SK-N-SH treated with all-trans-retinoic acid at 6 μM for 48 hours (cell line): ENCODE data around the gene GAN.

Experiments used
- ARNTL ChIP-seq: fragments of 450-650 bp; formaldehyde crosslinking; IDR thresholded peaks from 2 replicates; pipeline ENCODE4 v1.5.0; 2020; ENCODE audit warnings: low read depth, mild to moderate bottlenecking, moderate library complexity, borderline replicate concordance
- CREB5 ChIP-seq: fragments of 250-450 bp; sonication (Bioruptor Pico); IDR thresholded peaks from 2 replicates; pipeline ENCODE4 v1.5.1; 2020; ENCODE audit warnings: low read depth, mild to moderate bottlenecking, moderate library complexity
- CSRNP3 ChIP-seq: fragments of 250-450 bp; sonication (Bioruptor Pico); IDR thresholded peaks from 2 replicates; pipeline ENCODE4 v1.5.1; 2021; ENCODE audit warnings: mild to moderate bottlenecking, moderate library complexity
- ISL1 ChIP-seq: fragments of 250-450 bp; sonication (Bioruptor Pico); IDR thresholded peaks from 2 replicates; pipeline ENCODE4 v2.1.2; 2022; ENCODE audit warnings: mild to moderate bottlenecking, moderate library complexity
- PATZ1 ChIP-seq: fragments of 250-450 bp; sonication (Bioruptor Pico); IDR thresholded peaks from 2 replicates; pipeline ENCODE4 v1.8.0; 2020; ENCODE audit warnings: mild to moderate bottlenecking, moderate library complexity, borderline replicate concordance
- PPARA ChIP-seq: fragments of 250-450 bp; sonication (Bioruptor Pico); IDR thresholded peaks from 2 replicates; pipeline ENCODE4 v1.5.0; 2020; ENCODE audit warnings: mild to moderate bottlenecking, borderline replicate concordance
- SNAI2 ChIP-seq: fragments of 250-450 bp; sonication (Bioruptor Pico); IDR thresholded peaks from 2 replicates; pipeline ENCODE4 v1.5.0; 2020; ENCODE audit warnings: mild to moderate bottlenecking, moderate library complexity
- ZC3H10 ChIP-seq: fragments of 250-450 bp; sonication (Bioruptor Pico); IDR thresholded peaks from 2 replicates; pipeline ENCODE4 v1.5.1; 2021; ENCODE audit warnings: mild to moderate bottlenecking, moderate library complexity
- ZFP3 ChIP-seq: fragments of 250-450 bp; sonication (Bioruptor Pico); IDR thresholded peaks from 2 replicates; pipeline ENCODE4 v1.5.0; 2020; ENCODE audit warnings: mild to moderate bottlenecking, moderate library complexity
- ZNF565 ChIP-seq: fragments of 450-650 bp; formaldehyde crosslinking; conservative IDR thresholded peaks from 2 replicates; pipeline ENCODE4 v1.5.0; 2020; ENCODE audit warnings: low read depth, mild to moderate bottlenecking, moderate library complexity

GRCh38 chr16:81365731-81366130 lies 51.0 kb downstream of the GAN start:
- TF ChIP-seq CREB5 (CRISPR knock-in tag) (no peak), ZFP3 (CRISPR knock-in tag) (no peak), ZNF565 (no peak), ARNTL (CRISPR knock-in tag) (no peak), PATZ1 (CRISPR knock-in tag) (no peak), SNAI2 (no peak), ISL1 (CRISPR knock-in tag) (no peak), PPARA (no peak), CSRNP3 (CRISPR knock-in tag) (no peak), ZC3H10 (CRISPR knock-in tag) (no peak)
